HL-60 (cell line): ENCODE measurements around the gene NHSL2.

ENCODE experiments used
- DNase-seq, 2 experiments: peaks; one replicate each; pipeline ENCODE4 v3.0.0-alpha.2; 2010 to 2020; ENCODE audit warnings: low read depth in 1 of 2, low spot score in 1 of 2
- H3K27ac ChIP-seq: fragments of 250-450 bp; sonication (Bioruptor Pico); replicated peaks from 2 replicates; pipeline ENCODE4 v1.5.1; 2020; ENCODE audit warnings: mild to moderate bottlenecking, moderate library complexity
- H3K27me3 ChIP-seq: fragments of 250-450 bp; sonication (Bioruptor Pico); 2 replicates; pipeline ENCODE4 v1.5.1; 2021; ENCODE audit warnings: mild to moderate bottlenecking, moderate library complexity; ENCODE audit not compliant: insufficient read depth, poor library complexity, severe bottlenecking
- H3K4me3 ChIP-seq: replicated peaks from 2 replicates; pipeline ENCODE4 v1.5.1; 2011; ENCODE audit warnings: mild to moderate bottlenecking, control low read depth, low read length; ENCODE audit not compliant: insufficient read depth
- GABPA ChIP-seq: IDR thresholded peaks from 2 replicates; pipeline ENCODE4 v1.6.1; 2012; ENCODE audit warnings: low read depth
- POLR2AphosphoS5 ChIP-seq: IDR thresholded peaks from 2 replicates; pipeline ENCODE4 v1.6.1; 2012; ENCODE audit warnings: low read depth
- SPI1 ChIP-seq: IDR thresholded peaks from 2 replicates; pipeline ENCODE4 v1.6.1; 2012; ENCODE audit warnings: low read depth, mild to moderate bottlenecking, borderline replicate concordance
- TF ChIP-seq, protein P1 (sequence below): IDR thresholded peaks from 2 replicates; pipeline ENCODE4 v1.6.1; 2012; ENCODE audit warnings: low read depth; ENCODE audit not compliant: insufficient replicate concordance
- TF ChIP-seq, protein P2 (sequence below): IDR thresholded peaks from one replicate; pipeline ENCODE4 v1.5.1; 2011; ENCODE audit warnings: low read length, control low read depth, inconsistent platforms; ENCODE audit not compliant: insufficient read depth

NHSL2 gene

DNA sequence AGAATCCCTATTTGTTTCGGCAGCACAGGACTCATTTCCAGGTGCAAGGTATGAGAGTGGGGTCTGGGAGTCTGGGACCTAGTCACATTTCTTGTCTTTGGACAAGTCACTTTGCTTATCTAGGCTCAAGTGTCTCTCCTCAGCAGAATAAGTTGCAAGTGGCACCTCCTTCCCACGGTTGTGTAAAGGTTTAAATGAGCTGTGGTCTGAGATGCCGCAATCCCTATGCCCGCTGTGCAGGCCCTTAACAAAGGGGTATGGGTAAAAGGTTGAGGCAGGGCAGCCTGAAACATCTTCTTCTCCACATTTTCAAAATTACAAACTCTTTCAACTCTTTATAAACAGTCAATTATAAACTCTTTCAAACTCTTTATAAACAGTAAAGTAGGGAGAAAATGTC lies 127.4 kb downstream of the NHSL2 start:
- no peaks in the 10 kb centered on the region for H3K27me3 ChIP-seq
- H3K4me3 ChIP-seq = no peak overlapping the region
- 0 out of 2 replicates have a peak overlapping the region, but pooled peaks have one; percentile 37 for H3K27ac ChIP-seq
- TF ChIP-seq POLR2AphosphoS5 (no peak), SPI1 (no peak), GABPA (no peak)
- TF ChIP-seq, protein P1, sequence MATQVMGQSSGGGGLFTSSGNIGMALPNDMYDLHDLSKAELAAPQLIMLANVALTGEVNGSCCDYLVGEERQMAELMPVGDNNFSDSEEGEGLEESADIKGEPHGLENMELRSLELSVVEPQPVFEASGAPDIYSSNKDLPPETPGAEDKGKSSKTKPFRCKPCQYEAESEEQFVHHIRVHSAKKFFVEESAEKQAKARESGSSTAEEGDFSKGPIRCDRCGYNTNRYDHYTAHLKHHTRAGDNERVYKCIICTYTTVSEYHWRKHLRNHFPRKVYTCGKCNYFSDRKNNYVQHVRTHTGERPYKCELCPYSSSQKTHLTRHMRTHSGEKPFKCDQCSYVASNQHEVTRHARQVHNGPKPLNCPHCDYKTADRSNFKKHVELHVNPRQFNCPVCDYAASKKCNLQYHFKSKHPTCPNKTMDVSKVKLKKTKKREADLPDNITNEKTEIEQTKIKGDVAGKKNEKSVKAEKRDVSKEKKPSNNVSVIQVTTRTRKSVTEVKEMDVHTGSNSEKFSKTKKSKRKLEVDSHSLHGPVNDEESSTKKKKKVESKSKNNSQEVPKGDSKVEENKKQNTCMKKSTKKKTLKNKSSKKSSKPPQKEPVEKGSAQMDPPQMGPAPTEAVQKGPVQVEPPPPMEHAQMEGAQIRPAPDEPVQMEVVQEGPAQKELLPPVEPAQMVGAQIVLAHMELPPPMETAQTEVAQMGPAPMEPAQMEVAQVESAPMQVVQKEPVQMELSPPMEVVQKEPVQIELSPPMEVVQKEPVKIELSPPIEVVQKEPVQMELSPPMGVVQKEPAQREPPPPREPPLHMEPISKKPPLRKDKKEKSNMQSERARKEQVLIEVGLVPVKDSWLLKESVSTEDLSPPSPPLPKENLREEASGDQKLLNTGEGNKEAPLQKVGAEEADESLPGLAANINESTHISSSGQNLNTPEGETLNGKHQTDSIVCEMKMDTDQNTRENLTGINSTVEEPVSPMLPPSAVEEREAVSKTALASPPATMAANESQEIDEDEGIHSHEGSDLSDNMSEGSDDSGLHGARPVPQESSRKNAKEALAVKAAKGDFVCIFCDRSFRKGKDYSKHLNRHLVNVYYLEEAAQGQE = no peak
- TF ChIP-seq, protein P2, sequence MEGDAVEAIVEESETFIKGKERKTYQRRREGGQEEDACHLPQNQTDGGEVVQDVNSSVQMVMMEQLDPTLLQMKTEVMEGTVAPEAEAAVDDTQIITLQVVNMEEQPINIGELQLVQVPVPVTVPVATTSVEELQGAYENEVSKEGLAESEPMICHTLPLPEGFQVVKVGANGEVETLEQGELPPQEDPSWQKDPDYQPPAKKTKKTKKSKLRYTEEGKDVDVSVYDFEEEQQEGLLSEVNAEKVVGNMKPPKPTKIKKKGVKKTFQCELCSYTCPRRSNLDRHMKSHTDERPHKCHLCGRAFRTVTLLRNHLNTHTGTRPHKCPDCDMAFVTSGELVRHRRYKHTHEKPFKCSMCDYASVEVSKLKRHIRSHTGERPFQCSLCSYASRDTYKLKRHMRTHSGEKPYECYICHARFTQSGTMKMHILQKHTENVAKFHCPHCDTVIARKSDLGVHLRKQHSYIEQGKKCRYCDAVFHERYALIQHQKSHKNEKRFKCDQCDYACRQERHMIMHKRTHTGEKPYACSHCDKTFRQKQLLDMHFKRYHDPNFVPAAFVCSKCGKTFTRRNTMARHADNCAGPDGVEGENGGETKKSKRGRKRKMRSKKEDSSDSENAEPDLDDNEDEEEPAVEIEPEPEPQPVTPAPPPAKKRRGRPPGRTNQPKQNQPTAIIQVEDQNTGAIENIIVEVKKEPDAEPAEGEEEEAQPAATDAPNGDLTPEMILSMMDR = no peak
- DNase-seq = peak in 1 of 2 experiments; percentile 63

DNA sequence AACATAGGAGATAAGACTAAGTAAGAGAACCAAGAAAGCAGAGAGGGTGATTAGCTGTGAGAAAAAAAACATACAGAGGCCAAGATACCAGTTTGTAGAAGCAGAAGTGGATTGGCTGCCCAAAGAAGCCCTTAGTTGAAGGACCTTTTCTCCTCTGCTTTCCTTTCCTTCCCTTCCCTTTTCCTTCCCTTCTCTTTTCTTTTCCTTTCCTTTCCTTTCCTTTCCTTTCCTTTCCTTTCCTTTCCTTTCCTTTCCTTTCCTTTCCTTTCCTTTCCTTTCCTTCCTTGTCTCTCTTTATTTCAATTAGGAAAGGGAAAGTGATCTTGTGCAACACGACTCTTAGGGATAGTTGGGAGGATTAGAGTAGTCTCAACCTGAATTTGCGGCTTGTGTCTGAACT lies 128.2 kb downstream of the NHSL2 start:
- no peak overlapping the region for H3K27ac ChIP-seq
- TF ChIP-seq SPI1 = no peak
- TF ChIP-seq, protein P2 = no peak
- no peak for TF ChIP-seq POLR2AphosphoS5
- TF ChIP-seq GABPA = no peak
- TF ChIP-seq, protein P1 = no peak

DNA sequence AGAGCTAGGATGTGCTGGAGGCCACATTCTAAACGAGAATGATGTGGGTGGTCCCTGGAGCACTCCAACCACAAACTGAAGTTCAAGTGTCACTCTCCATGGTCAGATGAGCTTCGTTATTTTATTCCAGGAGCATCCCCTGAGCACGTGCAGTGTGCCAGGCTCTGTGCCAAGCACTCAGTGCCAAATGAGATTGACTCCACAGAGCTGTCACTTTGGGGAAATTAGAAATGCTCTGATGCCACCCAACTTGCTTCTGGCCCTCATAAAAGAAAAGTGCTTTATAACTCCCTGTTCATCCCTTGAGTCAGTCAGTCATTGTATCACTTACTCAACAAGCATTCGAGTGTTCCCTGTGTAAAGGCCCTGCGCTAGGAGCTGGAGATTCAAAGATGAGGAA lies 129.9 kb downstream of the NHSL2 start:
- TF ChIP-seq POLR2AphosphoS5 (no peak), SPI1 (no peak), GABPA (no peak)
- TF ChIP-seq, protein P1 = no peak
- TF ChIP-seq, protein P2 = no peak
- no peak for DNase-seq
- Histone ChIP-seq H3K27me3 (no peaks in the 10 kb centered on the region), H3K27ac (no peak overlapping the region), H3K4me3 (no peak overlapping the region)

More for the DNA sequence above, 128.2 kb downstream of the NHSL2 start:
- Histone ChIP-seq H3K27me3 (no peaks in the 10 kb centered on the region), H3K4me3 (no peak overlapping the region)
- no peak for DNase-seq
